OCI-LY3 (cell line): ENCODE data around the gene GPR62.

ENCODE experiments used
- CTCF ChIP-seq: fragments of 200-600, 300-600 bp; sonication (generic); IDR thresholded peaks from 2 replicates; pipeline ENCODE4 v1.5.1; 2014; ENCODE audit warnings: antibody characterized with exemption, low read length, low read depth
- EZH2phosphoT487 ChIP-seq: fragments of 200-600 bp; shearing (Covaris generic); IDR thresholded peaks from 2 replicates; pipeline ENCODE4 v1.6.1; 2018; ENCODE audit warnings: antibody characterized with exemption, mixed run types, low read depth

GRCh38 chr3:51959651-51960050 lies 4.5 kb downstream of the GPR62 start:
- TF ChIP-seq CTCF (no peak), EZH2phosphoT487 (no peak)
